Globus pallidus (tissue), 1 donor: ENCODE results near the gene ARAP1.

Source experiments
- DNase-seq: peaks from one replicate; pipeline ENCODE4 v3.0.0-alpha.2; 2015; ENCODE audit warnings: low spot score

Gene ARAP1

DNA sequence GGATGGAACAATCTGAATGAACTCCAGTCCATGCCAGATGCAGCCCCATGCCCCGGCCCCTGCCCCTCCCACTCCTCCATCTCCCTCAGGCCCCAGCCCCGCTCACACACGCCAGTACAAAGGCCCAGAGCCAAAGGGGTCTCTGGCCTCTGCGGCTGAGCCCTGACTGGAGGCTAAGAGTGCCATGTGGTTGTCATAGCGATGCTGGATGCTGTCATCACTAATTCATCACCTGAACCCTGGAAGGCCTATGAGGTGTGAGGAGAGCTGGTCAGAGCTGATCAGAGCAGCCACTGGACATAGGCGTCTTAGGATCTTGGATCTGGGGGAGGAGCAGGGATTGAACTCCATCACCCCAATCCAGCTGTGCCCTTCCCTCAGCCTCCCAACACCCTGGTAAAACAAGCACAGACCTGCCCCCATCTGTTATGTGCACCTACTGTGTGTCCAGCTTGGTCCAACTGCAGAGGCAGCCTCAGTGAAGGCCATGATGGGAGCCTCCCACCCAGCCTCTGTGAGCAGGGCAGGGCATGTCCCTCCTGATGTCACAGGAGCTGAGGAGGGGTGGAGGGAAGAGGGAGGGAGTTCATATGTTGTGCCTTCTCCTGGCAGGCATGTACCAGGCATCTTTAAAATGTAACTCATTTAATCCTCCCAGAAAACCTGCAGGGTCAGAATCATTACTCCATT lies 94.7 kb downstream of the ARAP1 start:
- DNase-seq = no peak

DNA sequence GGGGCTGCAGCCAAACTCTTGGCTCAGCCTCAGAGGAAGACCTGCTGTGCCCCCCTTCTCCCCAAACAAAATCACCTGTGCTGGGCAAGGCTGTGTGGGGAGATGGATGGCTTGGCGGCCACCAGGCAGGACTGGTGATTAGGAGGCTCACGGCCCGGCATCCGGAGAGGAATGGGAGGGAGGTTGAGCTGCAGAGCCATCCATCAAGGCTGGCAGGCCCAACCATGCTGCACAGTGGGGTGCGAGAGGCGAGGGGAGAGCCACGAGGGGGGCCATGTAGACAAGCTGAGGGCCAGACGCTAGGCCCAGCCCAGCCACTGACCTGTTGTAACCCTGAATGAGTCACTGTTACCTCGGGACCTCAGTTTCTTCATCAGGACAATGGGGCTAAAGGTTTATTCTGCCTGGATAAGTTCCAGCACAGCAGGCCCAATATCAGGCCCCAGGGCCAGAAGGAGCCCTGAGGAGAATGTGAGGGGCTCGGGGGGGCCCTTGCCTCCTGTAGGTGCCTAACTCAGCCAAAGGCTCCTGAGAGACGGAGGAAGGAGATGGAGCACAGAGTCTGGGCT lies 96.2 kb downstream of the ARAP1 start:
- DNase-seq = no peak

DNA sequence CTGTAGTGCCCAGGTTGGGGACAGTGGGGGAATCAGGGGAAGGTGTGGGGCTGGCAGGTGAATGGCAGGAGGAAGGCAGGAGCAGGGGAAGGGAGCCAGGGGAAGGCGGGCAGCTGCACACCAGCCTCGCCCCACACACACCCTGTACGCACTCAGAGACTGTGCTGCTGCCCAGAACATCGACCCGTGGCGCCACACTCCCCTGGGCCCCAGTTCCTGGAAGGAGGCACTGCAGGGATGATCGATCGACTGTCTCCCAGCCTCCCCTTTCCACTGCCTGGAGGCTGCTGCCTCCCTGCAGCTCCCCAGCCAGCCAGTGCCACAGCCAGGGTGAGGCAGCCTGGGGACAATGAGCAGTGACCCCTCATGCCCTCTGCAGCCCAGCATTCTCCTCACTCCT lies 97.2 kb downstream of the ARAP1 start:
- DNase-seq = no peak

DNA sequence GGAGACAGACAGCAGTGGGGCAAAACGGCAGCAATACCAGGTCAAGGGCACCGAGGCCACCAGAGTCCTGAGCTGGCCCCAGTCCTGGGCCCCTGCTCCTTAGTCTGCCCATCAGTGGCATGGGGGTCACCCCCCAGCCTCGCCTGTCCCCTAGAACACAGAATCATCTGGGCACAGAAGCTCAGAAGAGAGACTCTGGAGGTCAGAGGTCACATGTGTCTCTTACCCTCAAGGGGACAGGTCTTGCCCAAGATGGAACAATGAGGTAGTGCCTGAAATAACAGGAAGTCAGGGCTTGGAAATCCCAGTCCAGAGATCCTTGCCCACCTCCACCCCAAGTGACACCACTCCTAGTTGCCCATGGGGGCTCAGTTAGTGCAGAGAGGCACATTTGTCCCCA lies 98.6 kb downstream of the ARAP1 start:
- DNase-seq = no peak

DNA sequence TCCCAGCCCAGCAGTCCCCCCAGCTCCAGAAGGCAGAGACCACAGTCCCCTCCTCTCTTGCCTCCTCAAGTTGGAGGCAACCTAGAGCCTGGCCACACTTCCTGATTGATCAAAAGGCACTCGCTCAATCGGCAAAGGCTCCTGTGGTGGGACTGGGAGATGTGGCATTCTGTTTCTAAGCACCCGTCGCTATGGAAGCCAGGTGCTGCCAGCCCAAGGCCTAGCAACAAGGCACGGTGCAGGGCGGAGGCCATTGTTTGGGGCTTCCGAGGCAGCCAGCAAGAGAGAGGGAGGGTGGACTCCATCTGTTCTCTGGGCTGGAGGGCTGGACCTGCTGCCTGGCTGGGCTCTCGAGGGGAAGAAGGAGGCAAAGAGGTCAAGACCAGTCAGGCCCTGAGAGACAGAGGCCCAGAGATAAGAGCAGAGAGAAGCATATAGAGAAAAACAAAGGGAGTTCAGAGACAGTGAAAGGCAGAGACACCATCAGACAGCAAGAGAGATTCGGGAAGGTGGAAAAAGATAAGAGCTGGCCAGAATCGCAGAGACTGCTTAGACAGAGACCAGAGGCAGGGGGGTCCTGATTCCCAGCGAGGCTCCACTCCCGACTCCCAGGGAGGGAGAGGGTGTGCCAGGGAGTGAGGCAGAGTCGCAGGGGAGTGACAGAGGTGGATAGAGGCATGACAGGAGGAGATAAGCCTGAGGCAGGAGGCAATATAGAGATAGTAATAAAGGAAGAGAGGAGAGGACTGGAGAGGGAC lies 99.2 kb downstream of the ARAP1 start:
- no peak for DNase-seq

DNA sequence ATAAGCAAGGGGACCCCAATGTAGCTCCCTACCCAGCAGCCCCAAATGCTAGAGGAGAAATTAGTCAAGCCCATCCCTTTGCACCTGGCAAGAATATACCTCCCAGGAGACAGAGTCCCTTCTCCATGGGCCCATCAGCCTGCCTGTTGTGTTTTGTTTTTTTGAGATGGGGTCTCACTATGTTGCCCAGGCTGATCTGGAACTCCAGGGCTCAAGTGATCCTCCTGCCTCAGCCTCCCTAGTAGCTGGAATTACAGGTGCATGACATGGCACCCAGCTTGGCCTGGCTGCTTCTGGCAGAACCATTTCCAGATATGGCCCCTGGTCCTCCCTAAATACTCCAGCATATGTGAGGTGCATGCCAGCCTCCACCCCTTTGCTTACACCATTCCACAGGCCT lies 100.1 kb downstream of the ARAP1 start:
- no peak for DNase-seq

DNA sequence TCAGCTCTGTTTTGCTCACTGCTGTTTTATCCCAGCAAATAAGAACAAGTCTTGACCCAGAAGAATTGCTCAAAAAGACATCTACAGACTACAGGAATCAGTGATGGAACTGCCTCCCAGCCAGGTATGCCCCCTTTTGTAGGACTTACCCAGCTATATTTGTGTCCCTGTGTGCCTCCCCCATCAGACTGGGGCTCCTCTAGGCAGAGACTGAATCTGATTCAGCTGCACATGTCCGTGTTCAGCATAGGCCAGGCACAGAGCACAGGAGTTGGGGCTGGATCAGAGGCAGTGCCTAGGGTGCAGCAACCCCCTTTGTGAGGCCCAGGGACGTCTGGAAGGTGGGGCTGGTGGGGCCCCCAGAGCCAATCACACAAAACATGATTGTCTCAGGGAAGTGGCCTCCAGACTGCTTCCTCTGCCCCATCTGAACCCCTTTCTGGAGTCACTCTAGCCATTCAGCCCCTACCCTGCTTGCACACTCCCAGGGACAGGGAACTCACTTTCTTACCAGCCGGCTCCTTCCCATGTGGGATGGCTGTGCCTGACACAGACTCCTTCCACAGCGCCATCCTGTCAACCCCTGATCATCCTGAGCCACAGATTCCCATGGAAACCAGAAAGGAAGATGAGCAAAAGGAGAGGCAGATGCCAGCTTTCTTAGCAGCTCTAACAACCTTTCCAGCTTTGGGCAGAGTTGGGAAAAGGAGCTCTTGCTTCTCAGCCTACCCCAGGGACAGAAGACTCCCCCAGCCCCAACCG lies 102.8 kb downstream of the ARAP1 start:
- DNase-seq = no peak

DNA sequence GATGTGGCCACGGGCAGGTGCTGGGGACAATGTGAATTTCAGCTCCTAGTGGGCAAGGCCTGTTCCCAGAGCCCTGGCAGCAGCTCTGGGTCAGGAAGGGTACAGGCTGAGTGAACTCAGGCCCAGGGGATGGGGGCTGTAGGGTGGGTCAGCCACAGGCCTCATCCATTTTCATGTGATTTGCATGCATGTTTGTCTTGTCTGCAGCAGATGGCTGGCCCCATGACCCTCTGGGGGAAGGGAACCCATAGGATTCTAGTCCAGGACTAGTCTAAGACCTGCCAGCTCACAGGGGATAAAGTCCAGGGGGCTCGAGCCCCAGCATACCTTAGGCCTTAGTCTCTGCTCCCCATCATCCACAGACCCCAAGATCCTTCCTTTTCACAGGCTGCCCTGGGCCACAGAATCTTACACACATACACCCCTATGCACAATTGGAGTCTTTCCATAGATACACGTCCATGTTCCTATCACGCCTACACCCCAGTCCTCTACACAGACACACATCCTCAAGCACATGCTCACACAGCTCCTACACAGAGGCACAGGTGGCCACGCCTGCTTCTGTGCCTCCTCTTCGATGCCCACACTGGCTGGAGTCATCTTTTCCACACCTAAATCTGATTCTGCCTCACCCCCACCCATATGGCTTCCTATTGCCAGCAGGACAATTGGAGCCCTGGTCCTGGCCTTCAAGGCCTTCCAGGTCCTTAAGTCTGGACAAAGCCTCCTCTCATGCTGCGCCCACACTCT lies 103.6 kb downstream of the ARAP1 start:
- no peak for DNase-seq

DNA sequence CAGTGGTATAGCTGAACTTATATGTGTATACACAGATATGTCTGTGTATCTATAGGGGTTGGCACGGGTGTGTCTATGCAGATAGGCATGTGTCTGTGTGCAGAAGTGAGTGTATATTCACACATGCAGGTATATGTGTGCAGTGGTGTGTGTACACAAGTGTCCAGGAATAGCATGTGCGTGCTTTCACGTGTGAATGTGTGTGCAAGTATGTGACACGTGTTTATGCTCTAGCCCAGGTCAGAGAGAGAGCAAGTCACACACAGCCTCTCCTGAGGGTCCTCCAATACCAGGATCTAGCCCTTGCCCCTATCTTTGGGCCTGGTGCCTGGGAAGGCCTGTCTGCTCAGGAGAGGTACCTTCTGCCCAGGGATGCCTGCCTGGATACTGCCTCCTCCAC lies 104.3 kb downstream of the ARAP1 start:
- DNase-seq = no peak

DNA sequence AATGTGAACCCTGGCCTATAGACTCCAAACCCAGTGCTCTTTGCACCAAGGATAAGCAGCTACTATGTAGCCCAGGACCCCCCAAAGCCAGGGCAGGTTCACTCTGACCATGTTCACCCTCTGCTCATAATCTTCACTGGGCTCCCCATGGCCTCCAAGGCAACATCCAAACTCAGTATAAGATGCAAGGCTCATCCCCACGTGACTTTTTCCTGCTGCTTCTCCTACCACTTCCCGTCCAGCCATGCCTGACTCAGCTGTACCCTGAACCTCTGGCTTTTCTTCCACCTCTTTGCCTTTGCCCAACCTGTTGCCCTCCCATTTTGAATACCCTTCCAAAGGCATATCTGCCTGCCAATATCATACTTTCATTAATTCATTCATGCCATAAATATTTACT lies 105.7 kb downstream of the ARAP1 start:
- DNase-seq = no peak

DNA sequence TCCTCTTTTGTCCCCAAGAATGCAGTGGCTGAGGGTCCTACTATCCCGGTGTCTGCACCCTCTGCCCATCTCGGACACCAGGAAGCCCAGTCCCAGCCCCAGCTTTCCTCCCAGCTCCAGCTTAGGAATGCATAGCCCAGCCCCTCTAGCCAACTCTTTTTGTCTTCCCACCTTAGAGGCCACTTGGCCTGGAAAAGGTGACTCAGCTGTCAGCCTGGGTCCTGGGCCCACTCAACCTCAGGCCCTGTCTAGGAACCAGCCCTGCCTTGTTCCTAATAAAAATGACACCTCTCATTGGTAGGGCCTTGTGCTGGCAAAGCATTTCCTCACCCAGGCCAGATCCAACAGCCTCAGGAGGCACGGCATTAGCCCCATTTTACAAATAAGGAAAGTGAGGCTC lies 106.2 kb downstream of the ARAP1 start:
- DNase-seq = no peak

DNA sequence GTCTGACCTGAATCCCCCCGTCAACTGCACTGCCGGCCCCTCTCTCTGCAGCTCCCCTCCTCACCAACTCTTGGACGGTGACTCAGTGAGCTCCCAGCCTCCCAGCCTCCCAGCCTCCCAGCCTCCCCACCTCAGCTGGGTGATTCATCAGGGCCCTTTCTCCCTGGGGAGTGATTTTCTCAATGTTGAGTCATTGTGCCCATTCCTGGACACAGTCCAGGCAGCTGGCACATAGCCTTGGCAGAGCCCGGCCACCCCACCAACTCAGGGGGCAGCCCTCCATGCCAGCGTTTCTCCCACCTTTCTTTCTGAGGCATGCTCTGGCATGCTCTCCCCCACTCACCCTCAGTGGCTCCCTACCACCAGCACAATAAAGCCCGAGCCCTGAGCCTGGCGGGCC lies 108.7 kb downstream of the ARAP1 start:
- no peak for DNase-seq

DNA sequence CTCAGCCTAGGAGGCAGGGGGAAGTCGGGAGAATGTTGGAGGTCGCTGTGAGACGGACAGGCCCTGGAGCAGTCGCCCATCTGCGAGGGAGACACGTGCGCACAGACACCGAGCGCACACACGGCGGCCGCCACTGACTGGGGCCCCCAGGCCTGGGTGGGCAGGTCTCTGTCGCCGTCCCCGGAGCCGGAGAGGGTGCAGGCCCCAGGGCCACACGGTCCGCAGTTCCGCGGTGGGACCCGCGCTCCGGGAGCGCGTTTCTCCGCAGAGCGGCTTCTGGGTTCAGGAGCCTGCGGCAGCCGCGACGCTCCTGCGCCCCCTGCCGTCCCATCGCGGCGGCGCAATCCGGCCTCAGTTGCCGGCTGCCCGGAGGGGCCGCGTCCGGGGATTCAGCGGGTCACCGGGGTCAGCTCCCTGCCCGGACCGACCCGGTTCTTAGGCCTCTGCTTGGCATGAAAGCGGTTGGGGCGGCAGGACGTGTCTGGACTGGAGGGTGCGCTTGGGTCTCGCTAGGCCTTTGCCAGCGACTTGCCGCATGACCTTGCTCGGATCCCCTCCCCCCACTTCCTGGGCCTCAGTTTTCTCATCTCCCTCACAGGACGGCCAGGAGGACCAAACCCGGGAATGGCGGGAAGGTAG lies 109.2 kb downstream of the ARAP1 start:
- DNase-seq = no peak

DNA sequence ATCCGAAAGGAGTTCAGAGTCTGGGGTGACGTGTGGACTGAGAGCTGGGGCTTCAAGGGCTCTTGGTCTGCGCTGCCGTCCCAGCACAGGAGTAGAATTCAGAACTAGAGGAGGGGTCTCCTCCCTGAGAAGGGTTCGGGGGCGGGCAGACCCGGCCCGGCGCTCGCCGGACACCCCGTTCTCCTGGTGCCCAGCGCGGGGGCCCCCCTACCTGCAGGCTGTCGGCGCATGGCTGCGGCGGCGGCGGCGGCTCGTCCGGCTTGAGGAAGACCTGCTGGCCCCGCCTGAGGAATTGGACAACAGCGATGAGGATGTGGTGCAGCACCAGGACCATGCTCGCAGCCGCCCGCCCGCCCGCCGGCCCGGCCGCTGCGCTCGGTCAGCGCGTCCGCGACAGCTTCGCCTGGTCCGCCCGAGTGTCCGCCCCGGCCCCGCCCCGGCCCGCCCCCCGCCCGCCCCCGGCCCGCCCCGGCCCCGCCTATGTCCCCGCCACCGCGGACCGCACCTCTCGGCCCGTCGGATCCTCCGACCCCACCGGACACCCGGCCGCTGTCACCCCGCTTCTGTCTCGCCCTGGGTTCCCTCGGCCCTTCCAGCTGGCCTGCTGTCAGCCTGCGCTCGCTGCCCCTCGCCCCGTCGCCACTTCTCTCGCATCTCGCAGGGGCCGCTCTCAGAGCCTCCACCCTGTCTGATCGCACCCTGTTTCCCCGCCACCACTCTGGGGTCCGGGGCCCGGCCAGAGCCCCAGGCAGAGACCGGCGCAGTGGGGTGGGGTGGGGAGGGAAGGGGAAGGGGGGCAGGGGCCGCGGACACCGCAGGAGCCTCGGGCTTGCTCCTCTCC lies 109.9 kb downstream of the ARAP1 start:
- no peak for DNase-seq

DNA sequence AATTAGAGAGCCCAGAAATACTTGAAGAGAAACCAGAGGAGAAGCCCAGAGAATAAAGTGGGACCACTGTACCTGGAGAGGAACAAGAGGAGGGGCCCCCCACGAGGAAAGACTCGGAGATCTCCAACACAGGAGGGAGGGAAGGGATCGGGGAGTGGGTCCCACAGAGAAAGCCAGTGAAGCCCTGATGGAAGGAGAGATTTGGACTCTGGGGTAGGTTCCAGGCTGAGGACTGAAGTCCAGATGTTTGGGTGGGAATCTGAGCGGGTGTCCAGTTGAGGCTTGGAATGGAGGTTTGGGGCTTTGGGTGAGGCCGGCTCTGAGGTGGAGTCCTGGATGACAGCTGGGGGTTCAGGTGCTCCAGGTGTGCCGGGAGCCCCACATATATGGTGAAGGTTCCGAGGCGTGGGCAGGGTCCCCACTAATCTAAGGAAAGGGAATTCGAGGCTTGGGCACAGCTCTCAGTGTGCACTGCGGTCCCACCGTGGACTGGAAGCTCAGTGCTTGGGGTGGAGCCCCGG lies 110.6 kb downstream of the ARAP1 start:
- no peak for DNase-seq

DNA sequence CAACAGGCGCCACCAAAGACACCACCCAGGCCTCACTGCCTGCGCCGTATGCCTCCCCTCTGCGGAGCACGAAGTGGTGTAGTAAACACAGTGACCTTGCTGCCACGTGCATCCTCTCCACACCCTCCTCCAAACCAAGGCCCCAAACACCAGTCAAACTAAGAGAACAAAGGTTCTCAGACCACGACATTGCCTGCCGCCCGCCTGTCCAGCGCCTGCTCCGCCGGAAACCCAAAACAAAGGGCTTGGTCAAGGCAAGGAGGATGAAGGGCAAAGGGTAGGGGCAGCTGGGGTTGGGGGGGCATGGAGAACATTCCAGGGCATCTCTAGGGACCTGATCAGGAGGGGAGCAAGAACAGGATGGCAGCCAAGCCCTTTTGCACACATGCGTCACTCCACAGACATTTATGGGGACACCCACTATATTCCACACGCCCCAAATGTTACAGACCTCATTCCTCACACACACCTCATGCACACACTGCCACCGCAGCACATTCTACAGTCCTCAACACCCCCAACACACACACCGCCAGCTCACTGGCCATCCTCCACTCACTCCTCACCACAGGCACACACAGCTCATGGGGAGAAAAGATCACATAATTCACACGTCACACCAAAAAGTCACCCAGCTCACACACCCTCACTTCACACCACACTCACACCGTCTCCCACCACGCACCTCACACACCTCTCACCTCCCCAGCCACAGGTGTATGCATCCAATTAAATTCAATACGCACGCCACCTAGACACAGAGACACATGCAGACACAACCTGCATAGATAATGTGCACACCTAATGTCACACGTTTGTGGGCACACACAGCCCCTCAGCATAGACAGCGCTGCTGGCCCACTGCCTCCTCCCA lies 112.5 kb downstream of the ARAP1 start:
- DNase-seq = no peak

DNA sequence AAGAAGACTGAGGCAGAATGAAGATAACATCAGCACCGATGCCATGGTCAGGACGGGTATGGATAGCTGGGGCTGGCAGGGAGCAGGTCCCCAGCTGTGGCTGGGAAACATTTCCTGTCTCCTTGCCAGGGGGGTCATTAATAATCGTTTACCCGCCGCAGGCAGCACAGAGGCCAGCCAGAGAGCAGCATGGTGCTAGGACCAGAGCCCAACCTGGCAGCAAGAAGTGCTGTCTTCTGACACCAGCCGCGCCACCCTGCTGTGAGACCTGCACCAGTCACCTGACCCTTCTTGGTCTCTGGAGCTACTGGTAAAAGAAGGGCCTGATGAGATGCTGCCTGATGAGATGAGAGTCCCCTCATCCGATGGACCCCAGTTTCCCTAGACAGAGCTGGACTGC lies 114.3 kb downstream of the ARAP1 start:
- no peak for DNase-seq

DNA sequence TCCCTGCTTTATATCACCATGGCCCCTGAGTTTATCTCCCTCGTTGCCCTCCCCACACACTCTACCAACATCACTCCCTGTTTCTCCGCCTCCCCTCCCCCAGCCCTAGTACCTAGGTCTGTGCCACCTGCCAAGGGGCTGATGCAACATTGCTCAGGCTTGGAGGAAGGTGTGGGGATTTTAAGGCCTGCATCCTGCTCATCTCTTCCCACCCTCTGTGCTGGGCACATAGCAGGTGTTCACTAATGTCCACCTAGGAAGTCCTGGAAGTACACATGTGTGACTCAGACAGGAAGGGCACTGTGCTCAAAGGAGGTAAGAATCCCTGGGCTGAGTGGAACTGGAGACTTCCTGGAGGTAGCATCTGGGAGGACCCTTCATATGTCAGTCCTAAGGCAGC lies 115.0 kb downstream of the ARAP1 start:
- no peak for DNase-seq

DNA sequence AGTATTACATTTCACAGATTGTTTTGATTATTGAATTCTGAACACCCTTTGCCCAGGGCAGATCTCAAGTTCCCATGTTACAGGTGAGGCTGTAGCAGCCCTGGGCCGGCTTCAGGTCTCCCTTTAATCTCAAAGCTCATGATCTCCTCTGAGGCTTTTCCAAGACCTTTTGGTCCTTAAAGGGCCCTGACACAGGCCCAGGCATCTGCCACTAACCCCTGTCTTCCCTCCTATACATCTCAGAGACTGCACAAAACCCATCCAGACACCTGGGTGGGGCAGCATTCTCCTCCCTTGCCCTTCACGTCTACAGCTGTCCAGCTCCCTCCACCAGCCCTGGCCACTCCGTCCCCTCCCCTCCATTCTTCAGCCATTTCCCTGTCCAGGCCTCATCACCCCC lies 115.8 kb downstream of the ARAP1 start:
- DNase-seq = no peak
